ENCODE data around the gene KLF7.

DNA sequence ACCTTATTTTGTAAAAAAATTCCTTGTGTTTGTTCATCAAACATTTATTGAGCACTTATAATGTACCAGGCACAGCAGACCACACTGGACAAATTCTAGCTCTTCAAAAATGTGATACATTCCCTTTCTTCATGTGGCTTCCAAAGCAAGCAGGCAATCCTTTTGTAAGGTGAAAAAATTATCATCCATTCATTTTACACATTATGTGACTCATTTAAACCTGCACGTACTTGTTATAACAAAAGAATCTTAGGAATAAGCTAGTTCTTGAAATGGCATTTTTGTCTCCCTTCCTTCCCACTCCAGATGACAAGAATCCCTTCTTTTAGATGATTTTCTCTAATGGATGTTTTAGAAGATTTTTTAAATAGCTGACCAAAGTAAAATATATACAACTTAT, 104.6 kb downstream of the KLF7 start:
- TF ChIP-seq POLR2A (IDR thresholded peaks at IDR 0.05; ENCODE audit: borderline replicate concordance, extremely low read depth, insufficient read depth, insufficient read length), result no peak
- no peak for TF ChIP-seq RAD21 (IDR thresholded peaks at IDR 0.05; ENCODE audit: low read depth)
- TF ChIP-seq ELF1 (IDR thresholded peaks at IDR 0.05; ENCODE audit: borderline replicate concordance, low read depth), result no peak
- TF ChIP-seq, protein P1, sequence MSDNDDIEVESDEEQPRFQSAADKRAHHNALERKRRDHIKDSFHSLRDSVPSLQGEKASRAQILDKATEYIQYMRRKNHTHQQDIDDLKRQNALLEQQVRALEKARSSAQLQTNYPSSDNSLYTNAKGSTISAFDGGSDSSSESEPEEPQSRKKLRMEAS (IDR thresholded peaks at IDR 0.05), result no peak
- no peak for TF ChIP-seq EZH2 (IDR thresholded peaks at IDR 0.05)
- no peak for TF ChIP-seq POLR2AphosphoS5 (IDR thresholded peaks at IDR 0.05; ENCODE audit: low read depth, low read length)
- no peak for TF ChIP-seq YY1 (IDR thresholded peaks at IDR 0.05; ENCODE audit: extremely low read depth, insufficient replicate concordance, low read depth, low read length)
- TF ChIP-seq, protein P2, sequence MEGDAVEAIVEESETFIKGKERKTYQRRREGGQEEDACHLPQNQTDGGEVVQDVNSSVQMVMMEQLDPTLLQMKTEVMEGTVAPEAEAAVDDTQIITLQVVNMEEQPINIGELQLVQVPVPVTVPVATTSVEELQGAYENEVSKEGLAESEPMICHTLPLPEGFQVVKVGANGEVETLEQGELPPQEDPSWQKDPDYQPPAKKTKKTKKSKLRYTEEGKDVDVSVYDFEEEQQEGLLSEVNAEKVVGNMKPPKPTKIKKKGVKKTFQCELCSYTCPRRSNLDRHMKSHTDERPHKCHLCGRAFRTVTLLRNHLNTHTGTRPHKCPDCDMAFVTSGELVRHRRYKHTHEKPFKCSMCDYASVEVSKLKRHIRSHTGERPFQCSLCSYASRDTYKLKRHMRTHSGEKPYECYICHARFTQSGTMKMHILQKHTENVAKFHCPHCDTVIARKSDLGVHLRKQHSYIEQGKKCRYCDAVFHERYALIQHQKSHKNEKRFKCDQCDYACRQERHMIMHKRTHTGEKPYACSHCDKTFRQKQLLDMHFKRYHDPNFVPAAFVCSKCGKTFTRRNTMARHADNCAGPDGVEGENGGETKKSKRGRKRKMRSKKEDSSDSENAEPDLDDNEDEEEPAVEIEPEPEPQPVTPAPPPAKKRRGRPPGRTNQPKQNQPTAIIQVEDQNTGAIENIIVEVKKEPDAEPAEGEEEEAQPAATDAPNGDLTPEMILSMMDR (IDR thresholded peaks at IDR 0.05 in 2 of 3, conservative IDR thresholded peaks at IDR 0.05 in 1 of 3; ENCODE audit: borderline replicate concordance in 1 of 3, insufficient read depth in 1 of 3, low read depth in 2 of 3, low read length in 2 of 3), result no peak
- no peak for TF ChIP-seq CBX3 (IDR thresholded peaks at IDR 0.05; ENCODE audit: low read depth)
- TF ChIP-seq EGR1 (IDR thresholded peaks at IDR 0.05; ENCODE audit: low read depth), result no peak
- no peak for TF ChIP-seq TCF7L2 (IDR thresholded peaks at IDR 0.05; ENCODE audit: borderline replicate concordance, extremely low read depth, insufficient read depth, insufficient read length)
- no peak for TF ChIP-seq ZFX (IDR thresholded peaks at IDR 0.05)
